HepG2 (cell line): ENCODE results near the gene NLGN4X. TPM values are rescaled to one million over a fixed set of nuclear protein-coding genes. Genes with fewer than 3 reads are reported as not detected.

Source experiments
- ATAC-seq: fragments of 200-7000 bp; cut with Tn5 transposase; 3 replicates; pipeline ENCODE4 v1.9.1; 2020; ENCODE audit warnings: mild to moderate bottlenecking, moderate library complexity
- BruUV-seq: library from RNA; stranded (reverse); fragments of 400-500 nt; replicated peaks from 2 replicates; lab custom pipeline; 2021; lab: Mats Ljungman, UMichigan
- CTCF ChIA-PET: fragments of 300-600 bp; formaldehyde crosslinking; extraction: SDS; loops from one replicate; lab custom pipeline; 2021; ENCODE audit warnings: low total read pairs, inconsistent platforms, low intra/inter-chr PET ratio; lab: Yijun Ruan, JAX
- POLR2A ChIA-PET: fragments of 350-600 bp; sonication (Branson Sonifier 250); formaldehyde crosslinking; loops from one replicate; lab custom pipeline; 2020; ENCODE audit warnings: antibody characterized with exemption, inconsistent platforms; lab: Yijun Ruan, JAX
- DNase-seq: peaks from one replicate; pipeline ENCODE4 v3.0.0-alpha.2; 2015; ENCODE audit warnings: low spot score
- FAIRE-seq: peaks from 3 replicates; lab custom pipeline; 2011; peaks lifted over from hg19 to GRCh38; lab: Jason Lieb, UNC
- H2AFZ ChIP-seq: one replicate; pipeline ENCODE4 v1.6.1; 2011; ENCODE audit warnings: low read length, inconsistent platforms
- H3K27ac ChIP-seq: fragments of 300-600 bp; 3 replicates; pipeline ENCODE4 v1.8.0; 2011; ENCODE audit warnings: mixed run types, mild to moderate bottlenecking, mixed read lengths, low read length, inconsistent platforms; ENCODE audit not compliant: insufficient read depth; ENCODE audit errors: extremely low read length
- H3K27me3 ChIP-seq, 2 experiments: fragments of 200-600 bp in 1 of 2; 2 replicates in 1 of 2; 3 replicates in 1 of 2; pipeline versions ENCODE4 v1.6.0 to v1.8.0; 2011; ENCODE audit warnings: low read length in 2 of 2, mild to moderate bottlenecking in 2 of 2, moderate library complexity in 2 of 2, inconsistent platforms in 1 of 2; ENCODE audit not compliant: insufficient read depth in 2 of 2, control insufficient read depth in 1 of 2
- H3K36me3 ChIP-seq, 2 experiments: fragments of 200-600 bp in 1 of 2; replicated peaks in 1 of 2; 2 replicates in 1 of 2; 3 replicates in 1 of 2; pipeline versions ENCODE4 v1.5.1 to v1.8.0; 2011; ENCODE audit warnings: low read length in 2 of 2, inconsistent platforms in 1 of 2; ENCODE audit not compliant: insufficient read depth in 2 of 2, control insufficient read depth in 1 of 2
- H3K4me1 ChIP-seq: 2 replicates; pipeline ENCODE4 v1.5.1; 2012; ENCODE audit warnings: low read length, inconsistent platforms; ENCODE audit not compliant: insufficient read depth
- H3K4me2 ChIP-seq: 2 replicates; pipeline ENCODE4 v1.6.0; 2011; ENCODE audit warnings: low read depth, low read length, inconsistent platforms
- H3K4me3 ChIP-seq, 3 experiments: fragments of 200-600 bp in 1 of 3; sonication (generic), shearing (Covaris generic) in 1 of 3; replicated peaks in 1 of 3; 2 replicates each; pipeline ENCODE4 v1.5.1; 2011 to 2016; ENCODE audit warnings: low read length in 3 of 3, inconsistent platforms in 2 of 3, low read depth in 2 of 3, mild to moderate bottlenecking in 2 of 3, control low read depth in 1 of 3, mixed read lengths in 1 of 3; ENCODE audit not compliant: insufficient read depth in 1 of 3
- H3K79me2 ChIP-seq: one replicate; pipeline ENCODE4 v1.6.1; 2011; ENCODE audit warnings: low read length, inconsistent platforms; ENCODE audit not compliant: insufficient read depth
- H3K9ac ChIP-seq: 2 replicates; pipeline ENCODE4 v1.6.0; 2011; ENCODE audit warnings: mild to moderate bottlenecking, low read depth, low read length, inconsistent platforms; ENCODE audit not compliant: insufficient read depth
- H3K9me3 ChIP-seq: 2 replicates; pipeline ENCODE4 v1.5.1; 2012; ENCODE audit warnings: mild to moderate bottlenecking, low read length
- H4K20me1 ChIP-seq: 2 replicates; pipeline ENCODE4 v1.6.0; 2011; ENCODE audit warnings: inconsistent platforms, mild to moderate bottlenecking, low read length, moderate library complexity; ENCODE audit not compliant: insufficient read depth
- AHR ChIP-seq: IDR thresholded peaks from 2 replicates; pipeline ENCODE4 v1.6.1; 2018; ENCODE audit warnings: missing genetic modification reagents, missing compliant biosample characterization
- AKAP8 ChIP-seq: sonication (generic); formaldehyde crosslinking; IDR thresholded peaks from 2 replicates; pipeline ENCODE4 v1.5.1; 2020; ENCODE audit warnings: mild to moderate bottlenecking, missing genetic modification reagents
- FOXC1 ChIP-seq: sonication (generic); formaldehyde crosslinking; IDR thresholded peaks from 2 replicates; pipeline ENCODE4 v1.8.0; 2022; ENCODE audit warnings: mild to moderate bottlenecking, missing genetic modification reagents, borderline replicate concordance
- MEF2D ChIP-seq: sonication (generic); formaldehyde crosslinking; IDR thresholded peaks from 2 replicates; pipeline ENCODE4 v1.5.1; 2020; ENCODE audit warnings: mild to moderate bottlenecking, missing genetic modification reagents
- MXD4 ChIP-seq: IDR thresholded peaks from 2 replicates; pipeline ENCODE4 v1.6.1; 2016; ENCODE audit warnings: mild to moderate bottlenecking, missing biosample characterization, missing genetic modification reagents
- NCOA1 ChIP-seq: sonication (generic); formaldehyde crosslinking; IDR thresholded peaks from 2 replicates; pipeline ENCODE4 v1.9.0; 2021; ENCODE audit warnings: missing genetic modification reagents
- PHF8 ChIP-seq: sonication (generic); formaldehyde crosslinking; IDR thresholded peaks from 2 replicates; pipeline ENCODE4 v1.5.0; 2020; ENCODE audit warnings: missing genetic modification reagents
- PITX1 ChIP-seq: sonication (generic); formaldehyde crosslinking; IDR thresholded peaks from 2 replicates; pipeline ENCODE4 v1.5.1; 2020; ENCODE audit warnings: mild to moderate bottlenecking, missing genetic modification reagents
- SMAD1 ChIP-seq: sonication (generic); formaldehyde crosslinking; IDR thresholded peaks from 2 replicates; pipeline ENCODE4 v1.4.0; 2020; ENCODE audit warnings: missing genetic modification reagents, low read depth, mild to moderate bottlenecking, borderline replicate concordance
- XBP1 ChIP-seq: sonication (generic); formaldehyde crosslinking; IDR thresholded peaks from 2 replicates; pipeline ENCODE4 v1.5.0; 2020; ENCODE audit warnings: missing genetic modification reagents
- ZBTB1 ChIP-seq: sonication (generic); formaldehyde crosslinking; IDR thresholded peaks from 2 replicates; pipeline ENCODE4 v1.4.0; 2020; ENCODE audit warnings: missing genetic modification reagents, borderline replicate concordance
- ZFP62 ChIP-seq: sonication (generic); formaldehyde crosslinking; IDR thresholded peaks from 2 replicates; pipeline ENCODE4 v1.4.0; 2020; ENCODE audit warnings: missing genetic modification reagents
- ZNF143 ChIP-seq: sonication (generic); formaldehyde crosslinking; IDR thresholded peaks from 2 replicates; pipeline ENCODE4 v1.4.0; 2020; ENCODE audit warnings: missing genetic modification reagents
- ZNF30 ChIP-seq: sonication (generic); formaldehyde crosslinking; IDR thresholded peaks from 2 replicates; pipeline ENCODE4 v1.5.0; 2020; ENCODE audit warnings: mild to moderate bottlenecking, missing genetic modification reagents
- ZNF337 ChIP-seq: sonication (generic); formaldehyde crosslinking; IDR thresholded peaks from 2 replicates; pipeline ENCODE4 v1.5.1; 2020; ENCODE audit warnings: missing genetic modification reagents, low read depth, mild to moderate bottlenecking, borderline replicate concordance
- ZNF567 ChIP-seq: sonication (generic); formaldehyde crosslinking; IDR thresholded peaks from 2 replicates; pipeline ENCODE4 v1.8.1; 2023; ENCODE audit warnings: mild to moderate bottlenecking, missing genetic modification reagents, borderline replicate concordance
- ZNF775 ChIP-seq: sonication (generic); formaldehyde crosslinking; IDR thresholded peaks from 2 replicates; pipeline ENCODE4 v1.4.0; 2020; ENCODE audit warnings: missing genetic modification reagents, mild to moderate bottlenecking, moderate library complexity, borderline replicate concordance
- ZSCAN9 ChIP-seq: IDR thresholded peaks from 2 replicates; pipeline ENCODE4 v1.6.1; 2016; ENCODE audit warnings: borderline replicate concordance
- WGBS: methylation state at CpG from one replicate; pipeline ENCODE4 v1.1.6; 2017; ENCODE audit warnings: low lambda C conversion rate; 5-methylcytosine and 5-hydroxymethylcytosine counted together
- in situ Hi-C: cut with HindIII; loops from 2 replicates; pipeline ENCODE4 v1.10.0; 2017; ENCODE audit warnings: low pct_unique_long_range_greater_than_20kb; ENCODE audit not compliant: extremely low pct_ligation_motif_present
- intact Hi-C: fragments of 100-400 bp; cut with micrococcal nuclease; formaldehyde crosslinking; loops from one replicate; pipeline ENCODE4 v1.10.0; 2022; ENCODE audit not compliant: unreplicated experiment
- polyA plus RNA-seq, 8 experiments: library from polyadenylated mRNA; depleted of rRNA in 3 of 8; stranded (reverse) in 7 of 8; unstranded in 1 of 8; fragments of >200 nt; fragmentation: Illumina TruSeq in 4 of 8; extraction: Trizol in 4 of 8; gene quantifications; 2 replicates each; pipeline versions ENCODE4 v1.2.1 to v1.2.3, GENCODE V29; 2011 to 2016; ENCODE audit warnings: low read depth in 4 of 8, missing spikeins in 1 of 8, mixed read lengths in 1 of 8; ENCODE audit not compliant: insufficient read depth in 1 of 8
- total RNA-seq, 5 experiments: library from RNA; depleted of rRNA; stranded (reverse); fragments of >200 nt; fragmentation: Illumina TruSeq; extraction: Trizol; gene quantifications; 2 replicates each; pipeline ENCODE4 v1.2.3, GENCODE V29; 2016; ENCODE audit warnings: low read depth in 1 of 5

The NLGN4X gene
- total and polyA plus RNA-seq, 2 of the 13 experiments (the other 11 are each of a cell fraction or from before 2014, with no cell fraction given), result not detected

GRCh38 chrX:6226596-6227452 lies 1.8 kb downstream of the NLGN4X start:
- FAIRE-seq, result no peak
- no peaks in the 10 kb centered on the region for H3K4me1 ChIP-seq
- in situ Hi-C loops (no loop called here), intact Hi-C loops (no loop called here)
- no peak overlapping the region for H3K9ac ChIP-seq
- H3K4me2 ChIP-seq, result no peak overlapping the region
- H3K27ac ChIP-seq, result no peak overlapping the region
- no peaks in the 10 kb centered on the region for H3K9me3 ChIP-seq
- H3K4me3 ChIP-seq, result no peak overlapping the region
- H3K79me2 ChIP-seq, result no peaks in the 10 kb centered on the region
- no peaks in the 10 kb centered on the region for H3K27me3 ChIP-seq
- H4K20me1 ChIP-seq, result no peaks in the 10 kb centered on the region
- TF ChIP-seq SMAD1 (CRISPR knock-in tag), result no peak
- TF ChIP-seq ZNF30, result no peak
- TF ChIP-seq AKAP8, result no peak
- no peak for TF ChIP-seq AHR (CRISPR knock-in tag)
- no peak for TF ChIP-seq MEF2D (CRISPR knock-in tag)
- no peak for TF ChIP-seq PITX1 (CRISPR knock-in tag)
- no peak for TF ChIP-seq MXD4 (CRISPR knock-in tag)
- no peak for TF ChIP-seq XBP1 (CRISPR knock-in tag)
- H3K36me3 ChIP-seq, result no peaks in the 10 kb centered on the region
- no peak for DNase-seq
- H2AFZ ChIP-seq, result no peak overlapping the region
- no TSS peak for BruUV-seq
- CTCF ChIA-PET, result no interaction called here
- POLR2A ChIA-PET, result no interaction called here
- WGBS, result 50% methylated on average over 3 of the region's 65 CpGs
- ATAC-seq, result no peak

GRCh38 chrX:6225911-6226595 lies 2.6 kb downstream of the NLGN4X start:
- POLR2A ChIA-PET, result no interaction called here

More at GRCh38 chrX:6225911-6226595, 2.6 kb downstream of the NLGN4X start:
- no peak overlapping the region for H3K4me2 ChIP-seq
- H3K27ac ChIP-seq, result no peak overlapping the region
- H3K9me3 ChIP-seq, result no peaks in the 10 kb centered on the region
- no peaks in the 10 kb centered on the region for H3K36me3 ChIP-seq
- H3K9ac ChIP-seq, result no peak overlapping the region
- no peak for TF ChIP-seq ZNF337 (CRISPR knock-in tag)
- no peak for TF ChIP-seq ZBTB1 (CRISPR knock-in tag)
- TF ChIP-seq NCOA1, result no peak
- TF ChIP-seq FOXC1 (CRISPR knock-in tag), result no peak
- TF ChIP-seq ZNF567 (CRISPR knock-in tag), result no peak
- no peak for TF ChIP-seq ZNF143
- no peak for TF ChIP-seq ZSCAN9 (CRISPR knock-in tag)
- no peak for TF ChIP-seq PHF8 (CRISPR knock-in tag)
- no peak for TF ChIP-seq ZNF775 (CRISPR knock-in tag)
- TF ChIP-seq ZFP62, result no peak
- TF ChIP-seq, all 625 proteins: peak for 0
- Histone ChIP-seq H2AFZ (no peak overlapping the region), H3K27me3 (no peaks in the 10 kb centered on the region), H4K20me1 (no peaks in the 10 kb centered on the region), H3K79me2 (no peaks in the 10 kb centered on the region), H3K4me3 (no peak overlapping the region), H3K4me1 (no peaks in the 10 kb centered on the region)
- FAIRE-seq (no peak), DNase-seq (no peak), ATAC-seq (no peak)
- CTCF ChIA-PET, result no interaction called here
- intact Hi-C loops (no loop called here), in situ Hi-C loops (no loop called here)
- WGBS, result 12% methylated on average over 23 of the region's 46 CpGs
- no TSS peak for BruUV-seq
